WTC11 (cell line): Measurements from ENCODE around the gene LENG8. TPM values are rescaled to one million over a fixed set of nuclear protein-coding genes. Genes with fewer than 3 reads are reported as not detected.

Experiments used
- ATAC-seq: fragments of 200-7000 bp; cut with Tn5 transposase; 2 replicates; pipeline ENCODE4 v1.10.0; 2021; ENCODE audit warnings: mild to moderate bottlenecking, moderate library complexity
- CTCF ChIA-PET: fragments of 300-600 bp; sonication (Branson Sonifier 250); formaldehyde crosslinking; loops from one replicate; lab custom pipeline; 2021; ENCODE audit warnings: antibody characterized with exemption; lab: Charles Lee
- POLR2A ChIA-PET: fragments of 350-600 bp; sonication (Branson Sonifier 250); formaldehyde crosslinking; loops from one replicate; lab custom pipeline; 2021; ENCODE audit warnings: antibody characterized with exemption; lab: Charles Lee
- DNase-seq: peaks from one replicate; pipeline ENCODE4 v3.0.0; 2021; ENCODE audit warnings: low spot score
- H3K27ac Mint-ChIP-seq: 2 replicates; pipeline ENCODE4 v1.8.0; 2021; ENCODE audit warnings: mixed read lengths
- H3K27me3 Mint-ChIP-seq: 2 replicates; pipeline ENCODE4 v1.8.0; 2021; ENCODE audit warnings: low read depth, mild to moderate bottlenecking, moderate library complexity, mixed read lengths
- H3K36me3 Mint-ChIP-seq: 2 replicates; pipeline ENCODE4 v1.8.0; 2021; ENCODE audit warnings: mixed read lengths
- H3K4me1 Mint-ChIP-seq: 2 replicates; pipeline ENCODE4 v1.8.0; 2022; ENCODE audit warnings: mixed read lengths
- H3K4me3 Mint-ChIP-seq: 2 replicates; pipeline ENCODE4 v1.8.0; 2021; ENCODE audit warnings: mild to moderate bottlenecking, moderate library complexity, mixed read lengths
- H3K9me3 Mint-ChIP-seq: 2 replicates; pipeline ENCODE4 v1.8.0; 2021; ENCODE audit warnings: mixed read lengths
- EMX1 ChIP-seq: fragments of 250-450 bp; sonication (Bioruptor Pico); IDR thresholded peaks from 2 replicates; pipeline ENCODE4 v1.8.0; 2021; ENCODE audit warnings: mild to moderate bottlenecking
- PREB ChIP-seq: sonication (generic); formaldehyde crosslinking; IDR thresholded peaks from 2 replicates; pipeline ENCODE4 v1.8.1; 2022; ENCODE audit warnings: mild to moderate bottlenecking, missing genetic modification reagents, moderate library complexity, borderline replicate concordance
- RORB ChIP-seq: fragments of 250-450 bp; sonication (Bioruptor Pico); IDR thresholded peaks from 2 replicates; pipeline ENCODE4 v1.9.0; 2021; ENCODE audit warnings: mild to moderate bottlenecking
- SP1 ChIP-seq: sonication (generic); formaldehyde crosslinking; conservative IDR thresholded peaks from 2 replicates; pipeline ENCODE4 v1.8.1; 2022; ENCODE audit warnings: missing genetic modification reagents
- TEAD4 ChIP-seq: sonication (generic); formaldehyde crosslinking; IDR thresholded peaks from 2 replicates; pipeline ENCODE4 v1.8.0; 2022; ENCODE audit warnings: mild to moderate bottlenecking, missing genetic modification reagents
- ZNF121 ChIP-seq: sonication (generic); formaldehyde crosslinking; IDR thresholded peaks from 2 replicates; pipeline ENCODE4 v1.8.0; 2023; ENCODE audit warnings: missing genetic modification reagents
- ZNF263 ChIP-seq: sonication (generic); formaldehyde crosslinking; IDR thresholded peaks from 2 replicates; pipeline ENCODE4 v1.8.1; 2022; ENCODE audit warnings: low read depth, mild to moderate bottlenecking, moderate library complexity, missing genetic modification reagents
- ZNF423 ChIP-seq: fragments of 250-450 bp; sonication (Bioruptor Pico); IDR thresholded peaks from 2 replicates; pipeline ENCODE4 v2.1.2; 2022; ENCODE audit warnings: mild to moderate bottlenecking, moderate library complexity
- total RNA-seq: library from RNA; stranded (reverse); gene quantifications from 3 replicates; pipeline ENCODE4 v1.2.3, GENCODE V29; 2021
- TF ChIP-seq, protein P1 (sequence below): fragments of 250-450 bp; sonication (Bioruptor Pico); IDR thresholded peaks from 2 replicates; pipeline ENCODE4 v1.9.0; 2021; ENCODE audit warnings: mild to moderate bottlenecking
- TF ChIP-seq, protein P2 (sequence below): sonication (generic); formaldehyde crosslinking; IDR thresholded peaks from 2 replicates; pipeline ENCODE4 v1.8.1; 2023; ENCODE audit warnings: mild to moderate bottlenecking, missing genetic modification reagents, moderate library complexity
- TF ChIP-seq, protein P3 (sequence below): sonication (generic); formaldehyde crosslinking; IDR thresholded peaks from 2 replicates; pipeline ENCODE4 v1.8.0; 2023; ENCODE audit warnings: missing genetic modification reagents, mild to moderate bottlenecking, borderline replicate concordance

Gene LENG8
- total RNA-seq, 1 experiment from 2014 or later = 175 TPM

- POLR2A ChIA-PET = interaction anchor here (0.6 to 2.9 kb wide), 3 partner anchors 9 to 1188 kb away, joined by 3 to 21 read pairs (median 3); no protein-coding TSS in a partner anchor
- DNase-seq (no peak), ATAC-seq (no peak)
- Mint-ChIP-seq H3K36me3 (peaks cover 3% of the 10 kb centered on the region; the same call in 1 of the 2 replicates), H3K4me3 (peak overlapping the region; percentile 50), H3K4me1 (peaks cover 23% of the 10 kb centered on the region), H3K27me3 (peaks cover 52% of the 10 kb centered on the region), H3K27ac (no peak overlapping the region), H3K9me3 (no peaks in the 10 kb centered on the region)
- CTCF ChIA-PET = interaction anchor here (0.6 to 5.8 kb wide), 9 partner anchors 9 to 1197 kb away, joined by 3 to 58 read pairs (median 13); partner anchors contain the start of genes CDC42EP5, EPS8L1 and TTYH1
- TF ChIP-seq TEAD4 (CRISPR knock-in tag) (no peak), PREB (CRISPR knock-in tag) (no peak)
- TF ChIP-seq, protein P1, sequence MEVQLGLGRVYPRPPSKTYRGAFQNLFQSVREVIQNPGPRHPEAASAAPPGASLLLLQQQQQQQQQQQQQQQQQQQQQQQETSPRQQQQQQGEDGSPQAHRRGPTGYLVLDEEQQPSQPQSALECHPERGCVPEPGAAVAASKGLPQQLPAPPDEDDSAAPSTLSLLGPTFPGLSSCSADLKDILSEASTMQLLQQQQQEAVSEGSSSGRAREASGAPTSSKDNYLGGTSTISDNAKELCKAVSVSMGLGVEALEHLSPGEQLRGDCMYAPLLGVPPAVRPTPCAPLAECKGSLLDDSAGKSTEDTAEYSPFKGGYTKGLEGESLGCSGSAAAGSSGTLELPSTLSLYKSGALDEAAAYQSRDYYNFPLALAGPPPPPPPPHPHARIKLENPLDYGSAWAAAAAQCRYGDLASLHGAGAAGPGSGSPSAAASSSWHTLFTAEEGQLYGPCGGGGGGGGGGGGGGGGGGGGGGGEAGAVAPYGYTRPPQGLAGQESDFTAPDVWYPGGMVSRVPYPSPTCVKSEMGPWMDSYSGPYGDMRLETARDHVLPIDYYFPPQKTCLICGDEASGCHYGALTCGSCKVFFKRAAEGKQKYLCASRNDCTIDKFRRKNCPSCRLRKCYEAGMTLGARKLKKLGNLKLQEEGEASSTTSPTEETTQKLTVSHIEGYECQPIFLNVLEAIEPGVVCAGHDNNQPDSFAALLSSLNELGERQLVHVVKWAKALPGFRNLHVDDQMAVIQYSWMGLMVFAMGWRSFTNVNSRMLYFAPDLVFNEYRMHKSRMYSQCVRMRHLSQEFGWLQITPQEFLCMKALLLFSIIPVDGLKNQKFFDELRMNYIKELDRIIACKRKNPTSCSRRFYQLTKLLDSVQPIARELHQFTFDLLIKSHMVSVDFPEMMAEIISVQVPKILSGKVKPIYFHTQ = no peak
These were observed 19.3 kb upstream of the LENG8 start for GRCh38 chr19:54429545-54430227.

- ATAC-seq (peak; percentile 85), DNase-seq (peak; percentile 81)
- H3K9me3 Mint-ChIP-seq = no peaks in the 10 kb centered on the region
- H3K36me3 Mint-ChIP-seq = no peaks in the 10 kb centered on the region
- peak overlapping the region; percentile 67 for H3K4me3 Mint-ChIP-seq
- peaks cover 29% of the 10 kb centered on the region for H3K4me1 Mint-ChIP-seq
- POLR2A ChIA-PET = interaction anchor here (0.6 to 2.9 kb wide), 3 partner anchors 8 to 526 kb away, joined by 3 to 21 read pairs (median 4); no protein-coding TSS in a partner anchor
- H3K27ac Mint-ChIP-seq = no peak overlapping the region; the same call in 1 of the 2 replicates
- peaks cover 53% of the 10 kb centered on the region for H3K27me3 Mint-ChIP-seq
- CTCF ChIA-PET = interaction anchor here (0.6 to 5.8 kb wide), 16 partner anchors 9 to 1196 kb away, joined by 3 to 58 read pairs (median 8); partner anchors contain the start of genes CDC42EP5, EPS8L1, LENG8 and LENG9
- TF ChIP-seq, protein P2, sequence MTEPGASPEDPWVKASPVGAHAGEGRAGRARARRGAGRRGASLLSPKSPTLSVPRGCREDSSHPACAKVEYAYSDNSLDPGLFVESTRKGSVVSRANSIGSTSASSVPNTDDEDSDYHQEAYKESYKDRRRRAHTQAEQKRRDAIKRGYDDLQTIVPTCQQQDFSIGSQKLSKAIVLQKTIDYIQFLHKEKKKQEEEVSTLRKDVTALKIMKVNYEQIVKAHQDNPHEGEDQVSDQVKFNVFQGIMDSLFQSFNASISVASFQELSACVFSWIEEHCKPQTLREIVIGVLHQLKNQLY (CRISPR knock-in tag) = no peak
- TF ChIP-seq ZNF263 (CRISPR knock-in tag) (peak; percentile 46; the same call in 1 of the 2 replicates), ZNF121 (CRISPR knock-in tag) (no peak), EMX1 (CRISPR knock-in tag) (no peak), ZNF423 (CRISPR knock-in tag) (no peak), RORB (CRISPR knock-in tag) (no peak), SP1 (CRISPR knock-in tag) (peak; percentile 71; the same call in 1 of the 2 replicates)
- TF ChIP-seq, protein P3, sequence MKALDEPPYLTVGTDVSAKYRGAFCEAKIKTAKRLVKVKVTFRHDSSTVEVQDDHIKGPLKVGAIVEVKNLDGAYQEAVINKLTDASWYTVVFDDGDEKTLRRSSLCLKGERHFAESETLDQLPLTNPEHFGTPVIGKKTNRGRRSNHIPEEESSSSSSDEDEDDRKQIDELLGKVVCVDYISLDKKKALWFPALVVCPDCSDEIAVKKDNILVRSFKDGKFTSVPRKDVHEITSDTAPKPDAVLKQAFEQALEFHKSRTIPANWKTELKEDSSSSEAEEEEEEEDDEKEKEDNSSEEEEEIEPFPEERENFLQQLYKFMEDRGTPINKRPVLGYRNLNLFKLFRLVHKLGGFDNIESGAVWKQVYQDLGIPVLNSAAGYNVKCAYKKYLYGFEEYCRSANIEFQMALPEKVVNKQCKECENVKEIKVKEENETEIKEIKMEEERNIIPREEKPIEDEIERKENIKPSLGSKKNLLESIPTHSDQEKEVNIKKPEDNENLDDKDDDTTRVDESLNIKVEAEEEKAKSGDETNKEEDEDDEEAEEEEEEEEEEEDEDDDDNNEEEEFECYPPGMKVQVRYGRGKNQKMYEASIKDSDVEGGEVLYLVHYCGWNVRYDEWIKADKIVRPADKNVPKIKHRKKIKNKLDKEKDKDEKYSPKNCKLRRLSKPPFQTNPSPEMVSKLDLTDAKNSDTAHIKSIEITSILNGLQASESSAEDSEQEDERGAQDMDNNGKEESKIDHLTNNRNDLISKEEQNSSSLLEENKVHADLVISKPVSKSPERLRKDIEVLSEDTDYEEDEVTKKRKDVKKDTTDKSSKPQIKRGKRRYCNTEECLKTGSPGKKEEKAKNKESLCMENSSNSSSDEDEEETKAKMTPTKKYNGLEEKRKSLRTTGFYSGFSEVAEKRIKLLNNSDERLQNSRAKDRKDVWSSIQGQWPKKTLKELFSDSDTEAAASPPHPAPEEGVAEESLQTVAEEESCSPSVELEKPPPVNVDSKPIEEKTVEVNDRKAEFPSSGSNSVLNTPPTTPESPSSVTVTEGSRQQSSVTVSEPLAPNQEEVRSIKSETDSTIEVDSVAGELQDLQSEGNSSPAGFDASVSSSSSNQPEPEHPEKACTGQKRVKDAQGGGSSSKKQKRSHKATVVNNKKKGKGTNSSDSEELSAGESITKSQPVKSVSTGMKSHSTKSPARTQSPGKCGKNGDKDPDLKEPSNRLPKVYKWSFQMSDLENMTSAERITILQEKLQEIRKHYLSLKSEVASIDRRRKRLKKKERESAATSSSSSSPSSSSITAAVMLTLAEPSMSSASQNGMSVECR (CRISPR knock-in tag) = no peak
- TF ChIP-seq, all 79 proteins: peak for 2
These were observed 18.4 kb upstream of the LENG8 start for GRCh38 chr19:54430306-54431254.
